ENCODE results near the gene ACP6.
"Not testable (repeated sequence)": the region's sequence is repeated elsewhere in the genome, so short reads cannot be mapped to it uniquely, and the experiment has no call there.

Gene ACP6

GRCh38 chr1:147670319-147671001 lies at the start of gene ACP6:
Gene ACP6, minus strand, starts transcription at chr1:147670524. Its CDS starts 476 bp downstream, at chr1:147670048.
- DNase-seq, result peak; percentile 82

GRCh38 chr1:147719711-147720225 lies 49.4 kb upstream of the ACP6 start:
- no peak for DNase-seq

GRCh38 chr1:147719029-147719698 lies 48.8 kb upstream of the ACP6 start:
- no peak for DNase-seq

DNA sequence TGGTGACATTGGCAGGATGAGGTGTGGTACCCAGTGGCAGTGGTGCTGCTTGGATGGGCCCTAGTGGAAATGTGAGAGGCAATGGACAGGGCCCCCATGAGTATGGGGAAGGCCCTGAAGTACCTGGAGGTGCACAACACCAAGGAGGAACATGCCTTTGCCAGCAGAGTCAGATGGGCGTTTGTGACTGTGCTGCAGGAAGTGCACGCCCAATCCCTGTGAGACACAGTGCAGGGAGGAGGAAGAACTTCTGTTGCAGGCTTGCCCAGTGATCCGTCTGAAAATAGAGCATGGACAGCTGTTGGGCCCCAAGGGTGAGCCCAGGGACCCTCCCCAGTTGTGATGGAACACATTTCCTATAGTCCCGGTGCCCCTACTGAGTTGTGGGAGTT lies 47.4 kb upstream of the ACP6 start:
- no peak for DNase-seq

DNA sequence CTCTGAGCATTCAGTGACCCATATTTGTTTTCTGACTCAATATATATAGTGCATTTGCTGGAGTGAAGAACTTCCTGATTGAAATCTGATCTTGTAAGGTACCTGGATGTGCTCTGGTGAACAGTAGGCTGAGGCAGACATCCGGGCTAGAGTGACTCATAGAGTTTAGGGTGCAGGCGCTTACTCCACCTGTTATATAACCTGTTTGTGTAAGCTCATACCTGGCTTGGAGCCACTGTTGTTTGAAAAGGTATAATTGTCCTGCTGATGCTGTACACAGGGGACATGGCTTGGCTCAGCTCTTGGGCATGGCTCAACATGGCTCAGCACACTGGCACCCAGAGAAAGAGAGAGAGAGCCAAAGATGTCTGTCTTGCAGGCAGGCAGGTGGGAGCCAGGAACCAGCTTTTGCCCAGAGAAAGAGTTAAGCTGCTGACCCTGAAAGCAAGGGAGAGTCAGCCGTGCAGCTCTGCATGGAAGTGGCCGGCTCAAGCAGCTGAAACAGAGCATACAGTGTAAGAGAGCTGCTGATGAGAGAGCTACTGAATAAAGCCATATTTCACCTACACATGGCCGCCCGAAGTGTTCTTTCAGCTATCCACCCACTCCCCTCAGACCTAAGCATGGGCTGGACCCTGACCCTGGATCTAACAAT lies 46.9 kb upstream of the ACP6 start:
- no peak for DNase-seq

- DNase-seq, result no peak
These were observed 42.3 kb upstream of the ACP6 start for GRCh38 chr1:147712605-147713004.

GRCh38 chr1:147700042-147701006 lies 30.0 kb upstream of the ACP6 start:
- peak; percentile 37 for DNase-seq

- DNase-seq, result no peak
These were observed 29.3 kb upstream of the ACP6 start for GRCh38 chr1:147699686-147700041.

- no peak for DNase-seq
These were observed 12.9 kb upstream of the ACP6 start for GRCh38 chr1:147683163-147683763.

- not testable (repeated sequence) for DNase-seq
These were observed 10.4 kb upstream of the ACP6 start for GRCh38 chr1:147680608-147681235.

- DNase-seq, result not testable (repeated sequence)
These were observed 7.4 kb upstream of the ACP6 start for GRCh38 chr1:147677681-147678080.

DNA sequence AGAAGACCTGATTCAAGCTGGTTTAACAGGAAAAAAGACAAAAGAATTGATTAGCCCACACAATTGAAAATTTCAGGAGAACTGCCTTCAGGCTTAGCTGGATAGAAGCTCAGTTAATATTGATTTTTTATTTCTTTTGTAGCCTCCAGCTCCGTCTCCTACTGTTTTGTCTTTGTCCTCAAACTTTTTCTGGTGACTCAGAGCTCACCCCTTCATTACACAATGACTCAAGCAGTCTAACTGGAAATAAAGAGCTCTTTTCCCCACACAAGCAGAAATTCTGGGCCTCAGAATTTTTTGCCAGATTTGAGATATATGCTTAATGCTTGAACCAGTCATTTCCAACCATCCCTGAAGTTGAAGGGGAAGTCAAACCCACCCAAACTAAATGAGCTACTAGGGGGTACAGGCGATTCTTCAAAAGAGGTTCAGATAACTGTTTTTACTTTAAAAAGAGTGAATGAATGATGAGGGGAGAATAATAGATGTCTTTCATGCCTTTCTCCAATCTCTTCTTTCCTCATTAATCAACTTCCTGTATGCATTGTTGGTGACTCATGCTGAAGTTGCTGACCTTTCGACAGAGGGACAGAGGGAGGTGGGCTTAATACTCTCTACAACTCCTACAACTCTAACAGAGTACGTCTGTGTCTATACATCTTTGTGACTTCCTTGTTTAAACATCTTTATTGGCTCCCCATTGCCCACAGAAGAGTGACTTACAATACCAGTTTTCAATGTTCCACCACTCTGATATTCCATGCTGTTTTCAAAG lies 6.2 kb upstream of the ACP6 start:
- DNase-seq, result no peak

GRCh38 chr1:147673816-147674215 lies 3.5 kb upstream of the ACP6 start:
- no peak for DNase-seq

GRCh38 chr1:147673406-147673805 lies 3.1 kb upstream of the ACP6 start:
- no peak for DNase-seq

GRCh38 chr1:147669469-147670318 lies 630 bp downstream of the ACP6 start:
- DNase-seq, result peak; percentile 19

- no peak for DNase-seq
These were observed 4.8 kb downstream of the ACP6 start for GRCh38 chr1:147665521-147665920.

- no peak for DNase-seq
These were observed 6.1 kb downstream of the ACP6 start for GRCh38 chr1:147664206-147664605.

GRCh38 chr1:147654511-147654910 lies 15.8 kb downstream of the ACP6 start:
- DNase-seq, result no peak

DNA sequence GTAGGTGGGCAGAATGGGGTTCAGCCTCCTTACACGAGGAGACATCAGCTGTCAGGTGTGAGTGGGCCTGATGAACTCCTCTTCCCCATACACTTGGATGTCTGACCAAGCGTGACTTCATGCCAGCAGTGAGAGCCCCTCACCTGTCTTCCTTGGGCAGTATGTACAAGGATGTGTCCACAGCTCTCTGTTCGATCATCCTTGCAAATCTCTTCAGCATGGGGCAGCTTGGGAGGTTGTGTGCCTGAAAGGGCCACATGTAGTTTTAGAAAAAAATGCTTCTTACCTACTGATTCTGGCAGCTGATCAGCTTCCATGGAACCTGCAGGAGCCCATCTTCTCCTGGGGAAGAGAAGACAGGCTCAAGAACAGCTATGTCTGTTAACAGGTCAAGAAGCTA lies 18.0 kb downstream of the ACP6 start:
- DNase-seq, result no peak

- DNase-seq, result no peak
These were observed 18.9 kb downstream of the ACP6 start for GRCh38 chr1:147651466-147651865.
